ENCODE measurements around the gene MCAT. TPM values are rescaled to one million over a fixed set of nuclear protein-coding genes. Genes with fewer than 3 reads are reported as not detected.

The MCAT gene
- total RNA-seq, 1 donor from 2014 or later: 22.8 TPM

DNA sequence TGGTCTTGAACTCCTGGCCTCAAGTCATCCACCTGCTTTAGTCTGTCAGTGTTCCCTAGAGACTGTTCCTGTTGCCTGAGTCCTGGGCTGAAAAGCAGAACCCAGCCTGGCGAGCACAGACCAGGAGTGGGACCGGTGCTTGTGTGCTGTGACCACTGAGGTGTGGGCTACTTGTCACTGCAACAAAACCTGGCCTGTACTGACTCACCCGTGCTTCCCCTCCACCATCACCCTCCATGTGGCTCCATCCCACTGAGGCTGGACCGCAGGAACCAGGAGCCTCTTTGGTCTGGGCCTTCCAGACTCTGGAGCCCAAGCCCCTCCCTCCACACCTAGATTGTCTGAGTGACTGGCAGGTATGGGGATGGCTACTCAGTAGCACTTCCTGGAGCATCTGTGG, 8.6 kb downstream of the MCAT start:
- intact Hi-C loops (cut with DNase I): no loop called here
- no peak overlapping the region for H3K27ac ChIP-seq
- H3K4me3 ChIP-seq: no peak overlapping the region
- TF ChIP-seq, protein P1, sequence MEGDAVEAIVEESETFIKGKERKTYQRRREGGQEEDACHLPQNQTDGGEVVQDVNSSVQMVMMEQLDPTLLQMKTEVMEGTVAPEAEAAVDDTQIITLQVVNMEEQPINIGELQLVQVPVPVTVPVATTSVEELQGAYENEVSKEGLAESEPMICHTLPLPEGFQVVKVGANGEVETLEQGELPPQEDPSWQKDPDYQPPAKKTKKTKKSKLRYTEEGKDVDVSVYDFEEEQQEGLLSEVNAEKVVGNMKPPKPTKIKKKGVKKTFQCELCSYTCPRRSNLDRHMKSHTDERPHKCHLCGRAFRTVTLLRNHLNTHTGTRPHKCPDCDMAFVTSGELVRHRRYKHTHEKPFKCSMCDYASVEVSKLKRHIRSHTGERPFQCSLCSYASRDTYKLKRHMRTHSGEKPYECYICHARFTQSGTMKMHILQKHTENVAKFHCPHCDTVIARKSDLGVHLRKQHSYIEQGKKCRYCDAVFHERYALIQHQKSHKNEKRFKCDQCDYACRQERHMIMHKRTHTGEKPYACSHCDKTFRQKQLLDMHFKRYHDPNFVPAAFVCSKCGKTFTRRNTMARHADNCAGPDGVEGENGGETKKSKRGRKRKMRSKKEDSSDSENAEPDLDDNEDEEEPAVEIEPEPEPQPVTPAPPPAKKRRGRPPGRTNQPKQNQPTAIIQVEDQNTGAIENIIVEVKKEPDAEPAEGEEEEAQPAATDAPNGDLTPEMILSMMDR (IDR thresholded peaks at IDR 0.05): no peak
- TF ChIP-seq POLR2AphosphoS5 (IDR thresholded peaks at IDR 0.05; ENCODE audit: insufficient read depth in 1 of 2, low read depth in 1 of 2) (no peak), POLR2A (IDR thresholded peaks at IDR 0.05) (no peak)
- H3K36me3 ChIP-seq: peaks cover 0 to 69% of the 10 kb centered on the region in 2 donors
- H3K4me1 ChIP-seq: peaks cover 11% of the 10 kb centered on the region
- no peaks in the 10 kb centered on the region for H3K9me3 ChIP-seq
- DNase-seq (ENCODE audit: extremely low spot score in 2 of 2): no peak
- no peaks in the 10 kb centered on the region for H3K27me3 ChIP-seq

DNA sequence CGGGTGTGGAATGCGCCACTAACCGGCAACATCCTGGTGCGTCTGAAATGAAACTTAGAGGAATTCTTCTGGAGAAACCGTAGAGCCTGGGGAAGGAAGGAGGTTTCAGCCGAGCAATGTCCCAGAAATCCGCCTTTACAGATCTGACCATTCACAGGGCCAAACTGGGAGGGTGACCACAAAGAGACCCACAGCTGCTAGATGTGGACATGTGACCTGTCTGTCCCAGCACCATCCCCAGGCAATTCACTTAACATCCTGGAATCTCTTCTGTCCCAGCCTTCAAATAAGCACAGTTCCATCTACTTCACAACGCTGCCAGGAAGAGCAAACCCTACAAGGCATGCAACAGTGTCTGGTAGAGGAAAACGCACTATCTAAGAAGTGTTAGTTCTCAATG, 9.8 kb downstream of the MCAT start:
- H3K9me3 ChIP-seq: no peaks in the 10 kb centered on the region
- H3K4me3 ChIP-seq: no peak overlapping the region
- H3K4me1 ChIP-seq: peaks cover 11% of the 10 kb centered on the region
- no peak overlapping the region for H3K27ac ChIP-seq
- no peaks in the 10 kb centered on the region for H3K27me3 ChIP-seq
- intact Hi-C loops (cut with DNase I): no loop called here
- peaks cover 0 to 64% of the 10 kb centered on the region in 2 donors for H3K36me3 ChIP-seq
- TF ChIP-seq POLR2A (IDR thresholded peaks at IDR 0.05): no peak
- TF ChIP-seq, protein P1 (IDR thresholded peaks at IDR 0.05): no peak
- TF ChIP-seq POLR2AphosphoS5 (IDR thresholded peaks at IDR 0.05; ENCODE audit: insufficient read depth in 1 of 2, low read depth in 1 of 2): no peak
- no peak for DNase-seq (ENCODE audit: extremely low spot score in 2 of 2)

DNA sequence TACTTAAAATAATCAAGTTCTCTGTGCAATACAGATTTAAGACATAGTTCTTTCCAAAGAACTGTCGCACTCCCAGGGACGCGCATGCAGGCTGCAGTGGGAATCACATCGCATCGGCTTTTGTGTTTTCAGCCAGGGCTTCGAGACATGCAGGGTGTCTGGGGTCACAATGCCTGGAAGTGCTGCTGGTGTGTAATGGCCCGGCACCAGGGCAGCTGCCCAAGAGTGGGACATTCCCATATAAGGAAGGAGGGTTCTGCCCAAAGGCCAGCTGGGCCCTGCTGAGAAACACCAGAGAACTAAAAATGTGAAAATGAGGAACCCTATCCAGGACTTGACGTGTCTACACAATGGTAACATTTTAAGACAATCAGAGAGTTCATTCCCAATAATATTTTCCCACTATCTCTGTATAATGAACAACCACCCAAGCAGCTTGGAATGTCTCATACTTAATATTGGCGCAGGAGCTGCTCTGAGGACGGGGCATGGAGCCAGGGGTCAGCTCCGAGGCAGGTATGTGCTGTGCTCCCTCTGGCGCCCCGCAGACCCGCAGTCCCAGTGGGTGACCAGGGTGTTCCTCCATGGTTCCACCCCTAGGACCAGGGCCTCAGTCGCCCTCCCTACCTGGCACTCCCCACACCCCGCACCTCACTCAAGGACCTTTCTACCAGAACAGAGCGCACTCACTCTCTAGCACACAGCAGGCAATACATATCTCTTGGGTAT, 11.3 kb downstream of the MCAT start:
- no peak overlapping the region for H3K4me3 ChIP-seq
- DNase-seq (ENCODE audit: extremely low spot score in 2 of 2): no peak
- peaks cover 22% of the 10 kb centered on the region for H3K4me1 ChIP-seq
- no peak overlapping the region for H3K27ac ChIP-seq
- intact Hi-C loops (cut with DNase I): no loop called here
- peaks cover 0 to 49% of the 10 kb centered on the region in 2 donors for H3K36me3 ChIP-seq
- no peaks in the 10 kb centered on the region for H3K27me3 ChIP-seq
- TF ChIP-seq, protein P1 (IDR thresholded peaks at IDR 0.05): no peak
- TF ChIP-seq POLR2AphosphoS5 (IDR thresholded peaks at IDR 0.05; ENCODE audit: insufficient read depth in 1 of 2, low read depth in 1 of 2): no peak
- TF ChIP-seq POLR2A (IDR thresholded peaks at IDR 0.05): no peak
- no peaks in the 10 kb centered on the region for H3K9me3 ChIP-seq

DNA sequence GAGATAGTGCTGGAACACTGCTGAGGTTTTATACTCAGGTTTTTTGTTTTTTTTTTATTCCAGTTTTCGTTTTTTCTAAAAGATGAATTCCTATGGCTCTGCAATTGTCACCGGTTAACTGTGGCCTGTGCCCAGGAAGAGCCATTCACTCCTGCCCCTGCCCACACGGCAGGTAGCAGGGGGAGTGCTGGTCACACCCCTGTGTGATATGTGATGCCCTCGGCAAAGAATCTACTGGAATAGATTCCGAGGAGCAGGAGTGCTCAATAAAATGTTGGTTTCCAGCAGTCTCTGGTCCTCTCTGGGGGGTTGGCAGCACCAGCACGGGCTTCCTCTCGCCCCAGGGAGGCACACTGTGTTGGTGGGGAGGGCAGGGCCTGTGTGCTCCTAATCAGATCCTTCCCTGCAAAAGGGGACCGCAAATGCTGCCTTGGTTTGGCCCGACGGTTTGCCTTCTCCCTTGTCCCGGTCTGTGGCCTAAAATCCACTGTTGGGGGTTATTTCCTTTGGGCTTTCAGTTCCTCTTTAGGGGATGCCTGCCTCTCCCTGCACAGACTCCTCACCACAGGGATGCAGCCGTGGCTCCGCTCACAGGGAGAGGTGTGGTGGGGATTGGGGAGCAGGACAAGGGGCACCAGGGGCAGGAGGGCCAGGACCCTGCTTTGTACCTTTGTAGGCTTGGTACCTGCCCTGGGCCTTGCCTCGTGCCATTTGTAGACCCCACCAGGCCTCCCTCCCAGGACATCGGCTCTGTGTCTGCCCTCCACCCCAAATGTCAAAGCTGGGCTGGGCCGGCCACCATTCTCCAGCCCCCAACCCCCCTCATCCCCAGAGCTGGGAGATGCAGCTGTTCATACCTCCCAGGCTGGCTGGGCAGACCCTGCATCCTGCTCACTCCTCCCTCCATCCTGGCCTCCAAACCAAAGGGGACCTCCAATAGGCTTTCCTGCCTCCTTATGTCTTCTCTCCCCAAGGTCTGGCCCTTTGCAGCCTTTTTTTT, 13.5 kb downstream of the MCAT start:
- intact Hi-C loops (cut with DNase I): no loop called here
- Histone ChIP-seq H3K27me3 (no peaks in the 10 kb centered on the region), H3K4me1 (peaks cover 14% of the 10 kb centered on the region), H3K9me3 (no peaks in the 10 kb centered on the region), H3K4me3 (no peak overlapping the region), H3K36me3 (peaks cover 0 to 29% of the 10 kb centered on the region in 2 donors), H3K27ac (no peak overlapping the region)
- no peak for TF ChIP-seq POLR2AphosphoS5 (IDR thresholded peaks at IDR 0.05; ENCODE audit: insufficient read depth in 1 of 2, low read depth in 1 of 2)
- no peak for TF ChIP-seq POLR2A (IDR thresholded peaks at IDR 0.05)
- TF ChIP-seq, protein P1 (IDR thresholded peaks at IDR 0.05): no peak
- DNase-seq (ENCODE audit: extremely low spot score in 2 of 2): no peak

Data from vagina (tissue), 2 donors.